H1 (cell line): ENCODE data around the gene UVSSA.

ENCODE experiments used
- CHD7 ChIP-seq: fragments of 300-600 bp; sonication (generic); IDR thresholded peaks from 2 replicates; pipeline ENCODE4 v1.7.1; 2012; ENCODE audit warnings: low read length, moderate library complexity, mild to moderate bottlenecking, inconsistent platforms; ENCODE audit not compliant: insufficient replicate concordance
- EZH2 ChIP-seq: fragments of 200-600 bp; sonication (generic); IDR thresholded peaks from 2 replicates; pipeline ENCODE4 v1.7.1; 2012; ENCODE audit warnings: low read depth, mild to moderate bottlenecking, moderate library complexity, low read length, inconsistent platforms; ENCODE audit not compliant: severe bottlenecking
- HDAC6 ChIP-seq: IDR thresholded peaks from one replicate; pipeline ENCODE4 v1.7.1; 2012; ENCODE audit warnings: low read depth, mild to moderate bottlenecking, inconsistent platforms, low read length, moderate library complexity
- KDM1A ChIP-seq: fragments of 200-600, 300-600 bp; sonication (generic); IDR thresholded peaks from 2 replicates; pipeline ENCODE4 v1.7.1; 2016; ENCODE audit warnings: mild to moderate bottlenecking, low read length, borderline replicate concordance
- POLR2A ChIP-seq, 2 experiments: IDR thresholded peaks; 1 replicate in 1 of 2; 2 replicates in 1 of 2; pipeline ENCODE4 v1.6.1; 2011; ENCODE audit warnings: low read depth in 2 of 2, low read length in 2 of 2, mild to moderate bottlenecking in 2 of 2; ENCODE audit errors: control extremely low read depth in 1 of 2
- RFX5 ChIP-seq: IDR thresholded peaks from 2 replicates; pipeline ENCODE4 v1.6.1; 2011; ENCODE audit warnings: low read depth, low read length, improper control_type of control experiment, borderline replicate concordance
- SIN3A ChIP-seq, 2 experiments: IDR thresholded peaks in 1 of 2; conservative IDR thresholded peaks in 1 of 2; 2 replicates each; pipeline ENCODE4 v1.6.1; 2011 to 2012; ENCODE audit warnings: low read length in 2 of 2, improper control_type of control experiment in 1 of 2, low read depth in 1 of 2, mild to moderate bottlenecking in 1 of 2
- TAF1 ChIP-seq: IDR thresholded peaks from 2 replicates; pipeline ENCODE4 v1.6.1; 2011; ENCODE audit warnings: mild to moderate bottlenecking, low read depth, low read length
- YY1 ChIP-seq: IDR thresholded peaks from 2 replicates; pipeline ENCODE4 v1.6.1; 2011; ENCODE audit warnings: low read depth, mild to moderate bottlenecking, low read length
- TF ChIP-seq, protein P1 (sequence below), 3 experiments: IDR thresholded peaks; 1 replicate in 2 of 3; 2 replicates in 1 of 3; pipeline versions ENCODE4 v1.5.1 to v1.6.1; 2011; ENCODE audit warnings: low read length in 3 of 3, mild to moderate bottlenecking in 3 of 3, inconsistent platforms in 2 of 3, low read depth in 1 of 3, moderate library complexity in 1 of 3; ENCODE audit not compliant: insufficient read depth in 1 of 3; ENCODE audit errors: control extremely low read depth in 1 of 3

DNA sequence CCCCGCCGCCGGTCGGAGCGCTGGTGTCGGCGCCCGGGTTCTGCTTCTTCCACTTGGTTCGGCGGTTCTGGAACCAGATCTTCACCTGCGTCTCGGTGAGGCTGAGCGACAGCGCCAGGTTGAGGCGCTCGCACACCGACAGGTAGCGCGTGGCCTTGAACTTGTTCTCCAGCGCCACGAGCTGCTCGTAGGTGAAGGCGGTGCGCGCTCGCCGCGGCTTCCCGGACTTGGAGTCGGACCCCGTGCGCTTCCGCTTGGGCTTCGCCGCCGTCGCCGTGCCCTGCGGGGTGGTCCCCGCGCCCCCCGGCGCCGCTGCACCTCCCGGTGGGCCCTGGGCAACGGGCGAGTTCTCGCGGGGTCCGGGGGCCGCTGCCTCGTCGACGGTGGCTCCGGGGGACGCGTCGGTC is 56.2 kb downstream of the UVSSA start:
- no peak for TF ChIP-seq POLR2A (IDR thresholded peaks at IDR 0.05; ENCODE audit: control extremely low read depth in 1 of 2, low read depth in 2 of 2, low read length in 2 of 2)
- no peak for TF ChIP-seq HDAC6
- TF ChIP-seq CHD7 = no peak
- TF ChIP-seq, protein P1, sequence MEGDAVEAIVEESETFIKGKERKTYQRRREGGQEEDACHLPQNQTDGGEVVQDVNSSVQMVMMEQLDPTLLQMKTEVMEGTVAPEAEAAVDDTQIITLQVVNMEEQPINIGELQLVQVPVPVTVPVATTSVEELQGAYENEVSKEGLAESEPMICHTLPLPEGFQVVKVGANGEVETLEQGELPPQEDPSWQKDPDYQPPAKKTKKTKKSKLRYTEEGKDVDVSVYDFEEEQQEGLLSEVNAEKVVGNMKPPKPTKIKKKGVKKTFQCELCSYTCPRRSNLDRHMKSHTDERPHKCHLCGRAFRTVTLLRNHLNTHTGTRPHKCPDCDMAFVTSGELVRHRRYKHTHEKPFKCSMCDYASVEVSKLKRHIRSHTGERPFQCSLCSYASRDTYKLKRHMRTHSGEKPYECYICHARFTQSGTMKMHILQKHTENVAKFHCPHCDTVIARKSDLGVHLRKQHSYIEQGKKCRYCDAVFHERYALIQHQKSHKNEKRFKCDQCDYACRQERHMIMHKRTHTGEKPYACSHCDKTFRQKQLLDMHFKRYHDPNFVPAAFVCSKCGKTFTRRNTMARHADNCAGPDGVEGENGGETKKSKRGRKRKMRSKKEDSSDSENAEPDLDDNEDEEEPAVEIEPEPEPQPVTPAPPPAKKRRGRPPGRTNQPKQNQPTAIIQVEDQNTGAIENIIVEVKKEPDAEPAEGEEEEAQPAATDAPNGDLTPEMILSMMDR (IDR thresholded peaks at IDR 0.05; ENCODE audit: control extremely low read depth in 1 of 3, insufficient read depth in 1 of 3, low read depth in 1 of 3, low read length in 3 of 3) = no peak
- TF ChIP-seq SIN3A (conservative IDR thresholded peaks at IDR 0.05 in 1 of 2, IDR thresholded peaks at IDR 0.05 in 1 of 2; ENCODE audit: low read depth in 1 of 2, low read length in 2 of 2) = no peak
- peak; percentile 86 for TF ChIP-seq EZH2
- TF ChIP-seq TAF1 = no peak
- no peak for TF ChIP-seq KDM1A
- no peak for TF ChIP-seq YY1
- TF ChIP-seq RFX5 = no peak
